Left ventricle myocardium inferior (tissue), 1 donor: ENCODE measurements around the gene ACADVL. TPM values are rescaled to one million over a fixed set of nuclear protein-coding genes. Genes with fewer than 3 reads are reported as not detected.
"Not testable (repeated sequence)": the region's sequence is repeated elsewhere in the genome, so short reads cannot be mapped to it uniquely, and the experiment has no call there.

Experiments used
- DNase-seq: peaks from one replicate; pipeline ENCODE4 v3.0.0-alpha.2; 2020
- H3K27ac ChIP-seq: fragments of 200-600 bp; replicated peaks from 2 replicates; pipeline ENCODE4 v1.8.0; 2021
- H3K27me3 ChIP-seq: fragments of 200-600 bp; 2 replicates; pipeline ENCODE4 v1.8.0; 2021; ENCODE audit warnings: low read depth
- H3K36me3 ChIP-seq: fragments of 200-600 bp; 2 replicates; pipeline ENCODE4 v1.8.0; 2021
- H3K4me1 ChIP-seq: fragments of 200-600 bp; 2 replicates; pipeline ENCODE4 v1.8.0; 2021
- H3K4me3 ChIP-seq: fragments of 200-600 bp; 2 replicates; pipeline ENCODE4 v1.8.0; 2021; ENCODE audit warnings: mild to moderate bottlenecking, moderate library complexity
- H3K9me3 ChIP-seq: fragments of 200-600 bp; replicated peaks from 2 replicates; pipeline ENCODE4 v1.8.0; 2021
- intact Hi-C: fragments of 100-400 bp; cut with micrococcal nuclease; formaldehyde crosslinking; loops from one replicate; pipeline ENCODE4 v1.11.0; 2022
- total RNA-seq: library from RNA; stranded (reverse); fragmentation: NEBNext Ultra II Directional; extraction: Animal tissue kit (Norgen Biotek cat#: 25700); gene quantifications from one replicate; pipeline ENCODE4 v1.2.1, GENCODE V29; 2021
- TF ChIP-seq, protein P1 (sequence below): fragments of 200-600 bp; IDR thresholded peaks from 2 replicates; pipeline ENCODE4 v1.8.0; 2021; ENCODE audit warnings: antibody characterized with exemption, mild to moderate bottlenecking, borderline replicate concordance
- donor health status: DM: no; HTN: yes; CAD: no; lungs with severe emphysema.

The ACADVL gene
- total RNA-seq, 1 donor from 2014 or later: 1,845 TPM

DNA sequence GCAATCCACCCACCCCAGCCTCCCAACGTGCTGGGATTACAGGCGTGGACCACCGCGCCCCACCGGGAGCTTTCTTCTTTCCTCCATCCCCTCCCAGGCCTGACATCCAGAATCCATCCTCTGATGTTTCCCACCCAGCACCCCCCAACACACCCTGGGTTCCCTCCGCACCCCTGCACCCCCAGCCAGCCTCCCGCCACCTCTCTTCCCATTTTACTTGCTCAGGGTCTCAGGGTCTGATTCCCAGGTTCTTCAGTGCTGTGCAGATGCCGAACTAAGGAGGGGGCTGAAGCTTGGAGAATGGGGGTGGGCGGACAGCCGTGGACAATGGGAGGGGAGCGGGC, 40.8 kb upstream of the ACADVL start:
- intact Hi-C loops: loop anchor here (10.0 kb wide), 1 partner anchor 124 kb away; no protein-coding TSS in a partner anchor
- TF ChIP-seq, protein P1, sequence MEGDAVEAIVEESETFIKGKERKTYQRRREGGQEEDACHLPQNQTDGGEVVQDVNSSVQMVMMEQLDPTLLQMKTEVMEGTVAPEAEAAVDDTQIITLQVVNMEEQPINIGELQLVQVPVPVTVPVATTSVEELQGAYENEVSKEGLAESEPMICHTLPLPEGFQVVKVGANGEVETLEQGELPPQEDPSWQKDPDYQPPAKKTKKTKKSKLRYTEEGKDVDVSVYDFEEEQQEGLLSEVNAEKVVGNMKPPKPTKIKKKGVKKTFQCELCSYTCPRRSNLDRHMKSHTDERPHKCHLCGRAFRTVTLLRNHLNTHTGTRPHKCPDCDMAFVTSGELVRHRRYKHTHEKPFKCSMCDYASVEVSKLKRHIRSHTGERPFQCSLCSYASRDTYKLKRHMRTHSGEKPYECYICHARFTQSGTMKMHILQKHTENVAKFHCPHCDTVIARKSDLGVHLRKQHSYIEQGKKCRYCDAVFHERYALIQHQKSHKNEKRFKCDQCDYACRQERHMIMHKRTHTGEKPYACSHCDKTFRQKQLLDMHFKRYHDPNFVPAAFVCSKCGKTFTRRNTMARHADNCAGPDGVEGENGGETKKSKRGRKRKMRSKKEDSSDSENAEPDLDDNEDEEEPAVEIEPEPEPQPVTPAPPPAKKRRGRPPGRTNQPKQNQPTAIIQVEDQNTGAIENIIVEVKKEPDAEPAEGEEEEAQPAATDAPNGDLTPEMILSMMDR: no peak

DNA sequence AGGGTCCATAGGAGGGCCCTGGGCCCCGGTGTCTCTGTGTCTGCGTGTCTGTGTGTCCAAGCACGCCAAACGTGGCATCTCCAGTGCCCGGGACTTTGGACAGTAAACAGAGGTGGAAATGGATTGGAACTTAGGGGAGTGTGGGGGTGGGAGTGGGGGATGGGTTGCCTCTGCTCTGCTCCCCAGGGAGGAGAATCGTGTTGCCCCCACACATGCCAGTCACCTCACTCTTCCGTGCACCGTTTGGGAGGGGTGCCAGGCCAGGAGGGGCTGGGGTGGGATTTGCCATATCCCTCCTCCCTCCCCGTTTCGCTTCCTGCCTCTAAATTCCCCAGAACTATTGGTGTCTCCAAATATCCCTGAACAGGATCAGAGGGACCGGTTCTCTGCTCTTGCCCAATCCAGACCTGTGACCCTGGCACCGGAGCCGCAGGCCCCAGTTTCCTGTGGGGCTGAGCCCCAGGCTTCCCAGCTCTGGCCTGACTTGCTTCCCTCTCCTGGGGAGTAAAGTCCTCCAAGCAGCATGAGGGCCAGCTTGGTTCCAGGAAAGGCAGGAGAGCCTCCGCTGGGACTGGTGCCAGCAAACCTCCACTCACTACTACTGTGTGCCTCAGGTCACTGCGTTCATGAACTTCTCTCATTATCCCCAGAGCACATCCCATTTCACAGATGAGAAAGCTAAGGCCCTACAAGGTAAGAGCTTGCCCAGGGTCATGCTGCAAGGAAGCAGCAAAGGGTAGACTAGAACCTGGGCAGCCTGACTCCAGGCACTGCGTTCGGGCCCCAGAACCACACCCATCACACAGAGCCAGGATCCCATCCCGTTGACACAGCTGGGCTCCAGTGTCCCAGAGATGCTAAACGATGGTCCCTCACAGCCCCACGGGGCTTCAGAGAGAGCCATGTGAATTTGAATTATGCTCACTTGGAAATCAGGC, 40.2 kb upstream of the ACADVL start, which contains the start of gene ASGR1:
TSS of gene ASGR1 (minus strand) at position 54 of the 938 bp plus-strand sequence. CDS start 807 bp downstream, outside the sequence.
- peaks cover 15% of the 10 kb centered on the region for H3K4me1 ChIP-seq
- TF ChIP-seq, protein P1: no peak
- H3K27me3 ChIP-seq: peaks cover 44% of the 10 kb centered on the region
- DNase-seq: no peak
- H3K27ac ChIP-seq: no peak within 1 kb of the TSS
- peak within 1 kb of the TSS; percentile 63 for H3K4me3 ChIP-seq
- H3K9me3 ChIP-seq: no peaks in the 10 kb centered on the region
- intact Hi-C loops: loop anchor here (10.0 kb wide), 1 partner anchor 125 kb away; no protein-coding TSS in a partner anchor
- H3K36me3 ChIP-seq: no peaks in the 10 kb centered on the region

More for the DNA sequence above, 40.8 kb upstream of the ACADVL start:
- H3K9me3 ChIP-seq: no peaks in the 10 kb centered on the region
- no peak overlapping the region for H3K27ac ChIP-seq
- peaks cover 51% of the 10 kb centered on the region for H3K27me3 ChIP-seq
- H3K4me1 ChIP-seq: peaks cover 19% of the 10 kb centered on the region
- no peak for DNase-seq
- no peak overlapping the region for H3K4me3 ChIP-seq
- no peaks in the 10 kb centered on the region for H3K36me3 ChIP-seq

DNA sequence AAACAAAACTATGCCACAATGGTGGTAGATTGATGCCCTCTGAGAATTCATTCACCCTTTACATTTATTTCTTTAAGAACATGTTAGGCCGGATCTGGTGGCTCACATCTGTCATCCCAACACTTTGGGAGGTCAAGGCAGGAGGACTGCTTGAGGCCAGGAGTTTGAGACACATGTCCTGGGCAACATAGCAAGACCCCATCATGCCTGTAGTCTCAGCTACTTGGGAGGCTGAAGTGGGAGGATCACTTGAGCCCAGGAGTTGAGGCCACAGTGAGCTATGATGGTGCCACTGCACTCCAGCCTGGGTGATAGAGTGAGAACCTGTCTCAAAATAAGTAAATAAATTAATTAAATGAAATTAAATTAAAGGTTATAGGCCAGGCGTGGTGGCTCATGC, 37.6 kb upstream of the ACADVL start:
- not testable (repeated sequence) for H3K9me3 ChIP-seq, H3K36me3 ChIP-seq, H3K27ac ChIP-seq

DNA sequence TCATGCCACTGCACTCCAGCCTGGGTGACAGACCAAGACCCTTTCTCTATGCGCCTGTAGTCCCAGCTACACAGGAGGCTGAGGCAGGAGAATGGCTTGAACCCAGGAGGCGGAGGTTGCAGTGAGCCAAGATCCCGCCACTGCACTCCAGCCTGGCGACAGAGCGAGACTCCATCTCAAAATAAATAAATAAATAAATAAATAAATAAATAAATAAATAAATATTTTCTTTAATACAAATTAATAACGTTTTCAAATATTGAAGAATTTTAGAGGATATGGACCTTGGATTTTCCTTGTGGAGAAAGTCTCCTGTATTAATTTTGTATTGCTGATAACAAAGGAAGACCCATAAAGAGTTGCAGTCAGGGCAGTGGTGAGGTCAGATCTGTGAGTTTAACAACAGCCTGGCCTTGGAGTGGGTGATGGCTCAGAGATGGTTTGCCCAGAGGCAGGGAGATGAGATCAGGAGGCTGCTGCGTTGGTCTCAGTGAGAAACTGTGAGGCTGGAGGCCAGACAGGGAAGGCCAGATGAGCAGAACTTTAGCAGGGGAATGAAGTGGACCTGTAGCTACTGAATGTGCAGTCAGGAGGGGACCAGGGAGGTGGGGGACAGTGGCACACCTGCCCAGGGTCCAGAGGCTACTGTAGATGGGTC, 36.2 kb upstream of the ACADVL start:
- TF ChIP-seq, protein P1: no peak
- no peak for DNase-seq
- no peaks in the 10 kb centered on the region for H3K4me1 ChIP-seq
- H3K27me3 ChIP-seq: peaks cover 6% of the 10 kb centered on the region
- intact Hi-C loops: no loop called here
- H3K27ac ChIP-seq: no peak overlapping the region
- no peaks in the 10 kb centered on the region for H3K9me3 ChIP-seq
- no peak overlapping the region for H3K4me3 ChIP-seq
- H3K36me3 ChIP-seq: no peaks in the 10 kb centered on the region

More for the DNA sequence above, 37.6 kb upstream of the ACADVL start:
- intact Hi-C loops, DNase-seq, H3K4me3 ChIP-seq: not testable (repeated sequence)
- peaks cover 12% of the 10 kb centered on the region for H3K4me1 ChIP-seq
- H3K27me3 ChIP-seq: peaks cover 19% of the 10 kb centered on the region

DNA sequence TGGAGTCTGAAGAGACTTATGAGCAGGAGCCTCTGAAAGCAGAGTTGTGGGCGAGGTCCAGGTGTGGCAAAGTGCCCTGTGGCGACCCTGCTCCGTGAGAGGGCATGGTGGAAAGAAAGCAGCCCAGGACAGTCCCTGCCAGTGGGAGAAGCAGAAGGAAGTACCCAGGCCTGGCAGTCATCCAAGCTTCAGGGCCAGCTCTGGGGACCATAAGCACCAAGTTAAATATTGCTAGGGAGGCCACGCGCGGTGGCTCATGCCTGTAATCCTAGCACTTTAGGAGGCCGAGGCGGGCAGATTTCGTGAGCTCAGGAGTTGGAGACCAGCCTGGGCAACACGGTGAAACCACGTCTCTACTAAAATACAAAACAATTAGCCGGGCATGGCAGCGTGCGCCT, 35.6 kb upstream of the ACADVL start:
- Histone ChIP-seq H3K4me1 (no peaks in the 10 kb centered on the region), H3K27me3 (peaks cover under 1% of the 10 kb centered on the region), H3K27ac (no peak overlapping the region), H3K4me3 (no peak overlapping the region), H3K9me3 (no peaks in the 10 kb centered on the region), H3K36me3 (no peaks in the 10 kb centered on the region)
- intact Hi-C loops: no loop called here
- TF ChIP-seq, protein P1: no peak
- DNase-seq: no peak
